GM06990 (cell line): ENCODE data around the gene CEP250.
A peak's percentile ranks its signal among the peaks of the same experiment; 100 is the strongest.
"Not testable (repeated sequence)": the region's sequence is repeated elsewhere in the genome, so short reads cannot be mapped to it uniquely, and the experiment has no call there.

Source experiments
- DNase-seq: peaks from one replicate; pipeline ENCODE4 v3.0.0-alpha.2; 2011; ENCODE audit not compliant: insufficient read length; ENCODE audit errors: extremely low read depth
- H3K27me3 ChIP-seq: replicated peaks from 2 replicates; pipeline ENCODE4 v1.6.0; 2011; ENCODE audit warnings: low read length; ENCODE audit not compliant: control insufficient read depth, insufficient read depth
- H3K36me3 ChIP-seq: 2 replicates; pipeline ENCODE4 v1.5.1; 2011; ENCODE audit warnings: low read length; ENCODE audit not compliant: control insufficient read depth, insufficient read depth
- H3K4me3 ChIP-seq: replicated peaks from 2 replicates; pipeline ENCODE4 v1.5.1; 2011; ENCODE audit warnings: low read depth, mild to moderate bottlenecking, control low read depth, low read length
- TF ChIP-seq, protein P1 (sequence below): IDR thresholded peaks from 2 replicates; pipeline ENCODE4 v1.5.1; 2011; ENCODE audit warnings: low read length, control low read depth, mild to moderate bottlenecking, inconsistent platforms; ENCODE audit not compliant: insufficient read depth, poor library complexity, severe bottlenecking

The CEP250 gene

DNA sequence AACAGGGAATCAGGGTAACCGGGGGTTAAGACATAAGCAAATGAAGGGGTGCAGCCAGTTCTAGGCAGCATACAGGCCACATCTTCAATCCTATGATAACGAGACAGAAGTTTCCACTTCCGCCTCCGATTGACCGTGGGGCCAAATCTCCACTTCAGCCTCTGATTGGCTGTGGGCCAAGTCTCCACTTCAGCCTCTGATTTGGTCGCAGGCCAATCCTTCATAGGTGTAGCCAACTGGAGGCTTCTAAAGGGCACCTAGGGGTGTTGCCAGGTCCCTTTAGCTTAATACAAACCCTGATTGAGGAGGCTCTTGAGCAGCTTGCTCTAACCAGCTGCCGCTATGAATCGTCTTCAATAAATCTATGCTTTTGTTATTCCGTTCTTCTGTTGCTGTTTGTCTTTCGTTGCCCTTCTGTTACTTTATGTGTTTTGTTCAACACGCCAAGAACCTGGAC, 84.4 kb downstream of the CEP250 start:
- Histone ChIP-seq H3K36me3 (no peaks in the 10 kb centered on the region; the same call in 1 of the 2 replicates), H3K4me3 (no peak overlapping the region), H3K27me3 (no peaks in the 10 kb centered on the region)
- peak; percentile 85 for DNase-seq
- TF ChIP-seq, protein P1, sequence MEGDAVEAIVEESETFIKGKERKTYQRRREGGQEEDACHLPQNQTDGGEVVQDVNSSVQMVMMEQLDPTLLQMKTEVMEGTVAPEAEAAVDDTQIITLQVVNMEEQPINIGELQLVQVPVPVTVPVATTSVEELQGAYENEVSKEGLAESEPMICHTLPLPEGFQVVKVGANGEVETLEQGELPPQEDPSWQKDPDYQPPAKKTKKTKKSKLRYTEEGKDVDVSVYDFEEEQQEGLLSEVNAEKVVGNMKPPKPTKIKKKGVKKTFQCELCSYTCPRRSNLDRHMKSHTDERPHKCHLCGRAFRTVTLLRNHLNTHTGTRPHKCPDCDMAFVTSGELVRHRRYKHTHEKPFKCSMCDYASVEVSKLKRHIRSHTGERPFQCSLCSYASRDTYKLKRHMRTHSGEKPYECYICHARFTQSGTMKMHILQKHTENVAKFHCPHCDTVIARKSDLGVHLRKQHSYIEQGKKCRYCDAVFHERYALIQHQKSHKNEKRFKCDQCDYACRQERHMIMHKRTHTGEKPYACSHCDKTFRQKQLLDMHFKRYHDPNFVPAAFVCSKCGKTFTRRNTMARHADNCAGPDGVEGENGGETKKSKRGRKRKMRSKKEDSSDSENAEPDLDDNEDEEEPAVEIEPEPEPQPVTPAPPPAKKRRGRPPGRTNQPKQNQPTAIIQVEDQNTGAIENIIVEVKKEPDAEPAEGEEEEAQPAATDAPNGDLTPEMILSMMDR, result no peak

DNA sequence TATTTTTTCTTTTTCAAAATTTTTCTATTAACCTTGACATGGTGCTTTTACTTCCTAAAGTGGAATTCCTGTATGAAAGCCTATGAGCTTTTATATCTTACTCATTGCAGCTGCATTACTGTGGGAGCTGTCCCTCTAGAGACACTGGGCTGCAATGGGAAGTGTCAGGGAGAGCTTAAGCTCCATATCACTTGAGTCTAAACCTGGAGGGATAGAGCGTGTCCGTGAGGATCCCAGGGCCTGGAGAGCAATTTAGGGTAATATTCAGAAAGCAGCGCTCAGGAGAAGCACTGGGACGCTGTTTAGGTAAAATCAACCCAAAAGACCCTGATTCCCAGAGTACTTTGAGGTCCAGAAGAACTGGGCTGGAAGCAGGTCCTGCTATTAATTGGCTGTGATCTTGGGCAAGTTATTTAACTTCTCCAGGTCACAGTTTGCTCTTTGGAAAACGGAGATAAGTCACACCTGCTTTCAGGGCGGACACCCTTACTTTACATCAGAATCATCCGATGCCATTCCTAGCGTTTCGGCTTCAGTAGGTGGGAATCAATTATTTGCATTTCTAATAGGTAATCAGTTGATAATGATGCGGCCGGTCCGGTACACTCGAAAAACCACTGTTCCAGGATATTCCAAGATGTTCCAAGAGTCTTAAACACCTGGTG, 85.9 kb downstream of the CEP250 start:
- DNase-seq, result no peak
- TF ChIP-seq, protein P1, result no peak
- Histone ChIP-seq H3K36me3 (no peaks in the 10 kb centered on the region; the same call in none of the 2 replicates), H3K27me3 (no peaks in the 10 kb centered on the region), H3K4me3 (peak overlapping the region; percentile 43)

DNA sequence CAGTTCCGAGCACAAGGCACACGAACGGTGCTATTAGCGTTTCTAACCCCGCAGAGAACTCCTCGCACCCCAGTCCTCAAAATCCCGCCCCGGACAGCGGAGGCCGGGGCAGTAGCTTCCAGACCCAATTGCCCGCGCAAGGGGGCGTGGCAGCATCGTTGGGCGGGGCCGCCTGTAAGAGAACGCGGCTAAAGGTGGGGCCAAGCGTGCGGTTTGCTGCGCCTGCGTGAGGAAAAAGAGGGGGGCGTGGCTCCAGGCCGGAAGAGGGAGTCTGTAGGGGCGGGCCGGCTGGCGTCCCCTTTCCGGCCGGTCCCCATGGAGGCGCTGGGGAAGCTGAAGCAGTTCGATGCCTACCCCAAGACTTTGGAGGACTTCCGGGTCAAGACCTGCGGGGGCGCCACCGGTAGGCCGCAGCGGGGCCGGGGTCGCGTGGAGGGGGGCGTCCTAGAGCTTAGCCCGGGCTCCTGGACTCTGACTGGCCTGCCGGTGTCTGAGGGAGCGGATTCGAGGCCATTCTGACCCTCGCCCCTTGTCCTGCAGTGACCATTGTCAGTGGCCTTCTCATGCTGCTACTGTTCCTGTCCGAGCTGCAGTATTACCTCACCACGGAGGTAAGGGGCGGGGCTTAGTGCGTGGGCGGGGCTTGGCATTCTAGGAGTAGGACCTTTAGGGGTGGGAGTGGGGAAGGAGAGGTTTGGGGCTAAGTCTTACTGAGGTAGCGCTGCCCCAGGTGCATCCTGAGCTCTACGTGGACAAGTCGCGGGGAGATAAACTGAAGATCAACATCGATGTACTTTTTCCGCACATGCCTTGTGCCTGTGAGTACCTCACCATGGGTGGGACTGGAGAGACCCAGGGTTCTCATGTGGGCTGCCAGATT, 86.6 kb downstream of the CEP250 start, which contains the start of gene ERGIC3:
ERGIC3 (plus strand) TSS at position 296 of the 880 bp plus-strand sequence; CDS start at position 316, 20 bp downstream.
- TF ChIP-seq, protein P1, result no peak
- H3K27me3 ChIP-seq, result no peaks in the 10 kb centered on the region
- DNase-seq, result peak; percentile 94
- no peaks in the 10 kb centered on the region; the same call in none of the 2 replicates for H3K36me3 ChIP-seq
- peak within 1 kb of the TSS; percentile 94 for H3K4me3 ChIP-seq

DNA sequence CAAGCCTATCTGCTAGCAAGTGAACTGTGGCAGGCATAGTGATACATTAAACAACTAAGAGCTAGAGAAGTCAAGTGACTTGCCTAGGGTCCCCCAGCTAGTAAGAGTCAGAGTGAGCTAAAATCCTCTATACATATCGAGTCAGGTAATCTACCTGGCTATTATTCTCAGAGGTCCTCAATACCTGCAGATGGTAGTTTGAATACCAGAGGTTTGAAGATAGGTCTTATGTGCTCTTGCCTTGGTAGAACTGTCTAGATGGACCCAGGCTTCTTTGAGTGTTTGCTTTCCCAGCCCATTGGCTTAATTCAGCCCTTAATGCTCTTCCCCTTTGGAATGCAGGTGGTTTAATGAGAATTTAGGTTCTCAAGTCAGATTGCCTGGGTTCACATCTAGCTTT, 87.6 kb downstream of the CEP250 start:
- Histone ChIP-seq H3K36me3 (peaks cover 3% of the 10 kb centered on the region), H3K27me3 (no peaks in the 10 kb centered on the region), H3K4me3 (no peak overlapping the region)
- no peak for DNase-seq
- TF ChIP-seq, protein P1, result no peak

DNA sequence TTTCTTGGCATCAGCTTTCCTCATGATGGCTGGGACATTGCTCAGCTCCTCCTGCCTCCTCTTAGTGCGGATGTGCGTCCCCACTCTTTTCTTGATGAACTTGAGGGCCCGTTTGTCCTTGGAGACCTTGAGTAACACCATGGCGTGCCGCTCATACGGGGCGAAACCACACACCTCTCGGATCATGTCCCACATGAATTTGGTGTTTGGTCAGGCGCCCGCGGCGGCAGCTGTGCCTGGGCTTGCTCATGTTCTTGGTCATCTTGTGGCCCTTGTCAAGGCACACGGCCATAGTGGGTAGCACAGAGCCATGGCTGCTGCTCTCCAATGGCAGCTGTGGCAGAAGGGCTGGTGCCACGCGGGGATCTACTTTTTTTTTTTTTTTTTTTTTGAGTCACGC, 89.0 kb downstream of the CEP250 start:
- Histone ChIP-seq H3K36me3 (peaks cover 10% of the 10 kb centered on the region), H3K4me3 (no peak overlapping the region), H3K27me3 (no peaks in the 10 kb centered on the region)
- TF ChIP-seq, protein P1, result no peak
- DNase-seq, result no peak

DNA sequence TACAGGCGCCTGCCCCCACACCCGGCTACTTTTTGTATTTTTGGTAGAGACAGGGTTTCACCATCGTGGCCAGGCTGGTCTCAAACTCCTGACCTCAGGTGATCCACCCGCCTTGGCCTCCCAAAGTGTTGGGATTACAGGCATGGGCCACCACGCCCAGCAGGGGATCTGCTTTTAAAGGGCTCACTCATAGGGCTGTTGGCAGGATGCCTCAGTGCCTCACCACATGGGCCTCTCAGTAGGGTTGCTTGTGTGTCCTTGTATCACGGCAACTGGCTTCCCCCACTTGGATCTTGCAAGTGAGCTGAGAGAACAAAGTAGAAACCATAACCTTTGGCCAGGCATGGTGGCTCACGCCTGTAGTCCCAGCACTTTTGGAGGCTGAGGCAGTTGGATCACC, 89.5 kb downstream of the CEP250 start:
- H3K27me3 ChIP-seq, H3K4me3 ChIP-seq, H3K36me3 ChIP-seq, DNase-seq: not testable (repeated sequence)
